GM23338 (cell line): ENCODE measurements around the gene DDX25. TPM values are rescaled to one million over a fixed set of nuclear protein-coding genes. Genes with fewer than 3 reads are reported as not detected.

Experiments used
- CTCF ChIP-seq, 2 experiments: fragments of 200-600 bp in 1 of 2; sonication (generic) in 1 of 2; conservative IDR thresholded peaks; 2 replicates each; pipeline versions ENCODE4 v1.5.1 to v1.6.1; 2016 to 2017; ENCODE audit warnings: antibody characterized with exemption in 2 of 2, low read depth in 2 of 2, mild to moderate bottlenecking in 2 of 2, moderate library complexity in 1 of 2
- ETS1 ChIP-seq: IDR thresholded peaks from 2 replicates; pipeline ENCODE4 v1.6.1; 2016; ENCODE audit warnings: antibody characterized with exemption
- EZH2phosphoT487 ChIP-seq: fragments of 200-600 bp; sonication (generic); IDR thresholded peaks from one replicate; pipeline ENCODE4 v1.8.1; 2018; ENCODE audit warnings: antibody characterized with exemption; ENCODE audit not compliant: unreplicated experiment
- JUNB ChIP-seq: IDR thresholded peaks from one replicate; pipeline ENCODE4 v1.6.1; 2016; ENCODE audit warnings: antibody characterized with exemption; ENCODE audit not compliant: unreplicated experiment
- ZNF114 ChIP-seq: fragments of 250-450 bp; sonication (Bioruptor Pico); IDR thresholded peaks from 2 replicates; pipeline ENCODE4 v1.5.0; 2020; ENCODE audit warnings: mild to moderate bottlenecking, moderate library complexity
- ZNF331 ChIP-seq: fragments of 250-450 bp; sonication (Bioruptor Pico); IDR thresholded peaks from 2 replicates; pipeline ENCODE4 v1.5.0; 2020; ENCODE audit warnings: low read depth, mild to moderate bottlenecking, moderate library complexity
- ZNF462 ChIP-seq: fragments of 250-450 bp; sonication (Bioruptor Pico); IDR thresholded peaks from 2 replicates; pipeline ENCODE4 v1.5.0; 2020; ENCODE audit warnings: mild to moderate bottlenecking, moderate library complexity
- polyA plus RNA-seq: library from polyadenylated mRNA; unstranded; fragments of >200 nt; fragmentation: Nextera tagmentation; extraction: Ambion mirVana; gene quantifications from 2 replicates; pipeline ENCODE4 v1.2.1, GENCODE V29; 2016
- total RNA-seq: library from RNA; depleted of rRNA; stranded (reverse); fragments of >200 nt; shearing (Covaris generic); gene quantifications from 2 replicates; pipeline ENCODE4 v1.2.3, GENCODE V29; 2014

DDX25 gene
- total and polyA plus RNA-seq, 2 experiments from 2014 or later: 20.6 to 23.6 TPM

- TF ChIP-seq ZNF462 (CRISPR knock-in tag): no peak
- TF ChIP-seq ZNF114 (CRISPR knock-in tag): no peak
- TF ChIP-seq ZNF331 (CRISPR knock-in tag): no peak
- TF ChIP-seq JUNB: no peak
- TF ChIP-seq CTCF (conservative IDR thresholded peaks at IDR 0.05; ENCODE audit: low read depth in 2 of 2): no peak
- no peak for TF ChIP-seq EZH2phosphoT487
- TF ChIP-seq ETS1: no peak
Measured at GRCh38 chr11:125922156-125922555, 17.8 kb downstream of the DDX25 start (continued).
